Activated naive CD8-positive, alpha-beta T cell (primary cell): Measurements from ENCODE around the gene HMOX1.
A peak's percentile ranks its signal among the peaks of the same experiment; 100 is the strongest.
"Not testable (repeated sequence)": the region's sequence is repeated elsewhere in the genome, so short reads cannot be mapped to it uniquely, and the experiment has no call there.

ENCODE experiments used
- H3K27ac Mint-ChIP-seq: one replicate; pipeline ENCODE4 v1.8.0; 2021; ENCODE audit warnings: mixed read lengths
- H3K27me3 Mint-ChIP-seq: one replicate; pipeline ENCODE4 v1.8.0; 2021; ENCODE audit warnings: mixed read lengths
- H3K36me3 Mint-ChIP-seq: one replicate; pipeline ENCODE4 v1.8.0; 2021; ENCODE audit warnings: mixed read lengths
- H3K4me1 Mint-ChIP-seq: one replicate; pipeline ENCODE4 v1.8.0; 2021; ENCODE audit warnings: low read depth, mixed read lengths
- H3K4me3 Mint-ChIP-seq: one replicate; pipeline ENCODE4 v1.8.0; 2021; ENCODE audit warnings: mild to moderate bottlenecking, mixed read lengths
- H3K9me3 Mint-ChIP-seq: one replicate; pipeline ENCODE4 v1.8.0; 2021; ENCODE audit warnings: low read depth, mixed read lengths

Gene HMOX1

GRCh38 chr22:35384527-35384926, 3.6 kb downstream of the HMOX1 start:
- H3K27ac Mint-ChIP-seq, result no peak overlapping the region
- H3K4me1 Mint-ChIP-seq, result peaks cover 6% of the 10 kb centered on the region
- peaks cover 23% of the 10 kb centered on the region for H3K27me3 Mint-ChIP-seq
- no peaks in the 10 kb centered on the region for H3K9me3 Mint-ChIP-seq
- H3K36me3 Mint-ChIP-seq, result no peaks in the 10 kb centered on the region
- H3K4me3 Mint-ChIP-seq, result no peak overlapping the region

GRCh38 chr22:35384975-35385588, 4.2 kb downstream of the HMOX1 start:
- peaks cover 21% of the 10 kb centered on the region for H3K27me3 Mint-ChIP-seq

GRCh38 chr22:35386670-35387288, 5.9 kb downstream of the HMOX1 start:
- Mint-ChIP-seq H3K36me3 (no peaks in the 10 kb centered on the region), H3K27ac (no peak overlapping the region)

More at GRCh38 chr22:35384975-35385588, 4.2 kb downstream of the HMOX1 start:
- H3K9me3 Mint-ChIP-seq, result no peaks in the 10 kb centered on the region
- H3K27ac Mint-ChIP-seq, result no peak overlapping the region
- no peaks in the 10 kb centered on the region for H3K36me3 Mint-ChIP-seq
- no peak overlapping the region for H3K4me3 Mint-ChIP-seq
- H3K4me1 Mint-ChIP-seq, result peaks cover 6% of the 10 kb centered on the region

GRCh38 chr22:35390933-35391332, 10.0 kb downstream of the HMOX1 start:
- H3K9me3 Mint-ChIP-seq, result no peaks in the 10 kb centered on the region
- no peak overlapping the region for H3K27ac Mint-ChIP-seq
- no peak overlapping the region for H3K4me3 Mint-ChIP-seq
- no peaks in the 10 kb centered on the region for H3K36me3 Mint-ChIP-seq
- H3K27me3 Mint-ChIP-seq, result peaks cover 1% of the 10 kb centered on the region
- no peaks in the 10 kb centered on the region for H3K4me1 Mint-ChIP-seq

More at GRCh38 chr22:35386670-35387288, 5.9 kb downstream of the HMOX1 start:
- Mint-ChIP-seq H3K4me1 (peaks cover under 1% of the 10 kb centered on the region), H3K4me3 (no peak overlapping the region), H3K9me3 (no peaks in the 10 kb centered on the region), H3K27me3 (peaks cover 19% of the 10 kb centered on the region)

- H3K27ac Mint-ChIP-seq, result no peak overlapping the region
- no peaks in the 10 kb centered on the region for H3K4me1 Mint-ChIP-seq
- no peaks in the 10 kb centered on the region for H3K36me3 Mint-ChIP-seq
- H3K9me3 Mint-ChIP-seq, result no peaks in the 10 kb centered on the region
- no peaks in the 10 kb centered on the region for H3K27me3 Mint-ChIP-seq
- no peak overlapping the region for H3K4me3 Mint-ChIP-seq
These were observed 11.5 kb downstream of the HMOX1 start for GRCh38 chr22:35392357-35392756.

- no peak overlapping the region for H3K27ac Mint-ChIP-seq
These were observed 12.5 kb downstream of the HMOX1 start for GRCh38 chr22:35393116-35394010.

GRCh38 chr22:35394011-35394312, 13.1 kb downstream of the HMOX1 start:
- Mint-ChIP-seq H3K27me3 (no peaks in the 10 kb centered on the region), H3K4me3 (no peak overlapping the region), H3K9me3 (no peaks in the 10 kb centered on the region), H3K4me1 (no peaks in the 10 kb centered on the region), H3K27ac (no peak overlapping the region), H3K36me3 (no peaks in the 10 kb centered on the region)

More at GRCh38 chr22:35393116-35394010, 12.5 kb downstream of the HMOX1 start:
- Mint-ChIP-seq H3K4me1 (no peaks in the 10 kb centered on the region), H3K4me3 (no peak overlapping the region), H3K27me3 (no peaks in the 10 kb centered on the region), H3K36me3 (no peaks in the 10 kb centered on the region), H3K9me3 (no peaks in the 10 kb centered on the region)

GRCh38 chr22:35394810-35395563, 14.1 kb downstream of the HMOX1 start:
- Mint-ChIP-seq H3K27me3 (no peaks in the 10 kb centered on the region), H3K4me3 (no peak overlapping the region), H3K36me3 (no peaks in the 10 kb centered on the region), H3K4me1 (peaks cover 6% of the 10 kb centered on the region), H3K27ac (no peak overlapping the region), H3K9me3 (no peaks in the 10 kb centered on the region)

GRCh38 chr22:35396622-35397021, 15.7 kb downstream of the HMOX1 start:
- not testable (repeated sequence) for H3K36me3 Mint-ChIP-seq, H3K27me3 Mint-ChIP-seq, H3K4me3 Mint-ChIP-seq, H3K9me3 Mint-ChIP-seq, H3K27ac Mint-ChIP-seq
- H3K4me1 Mint-ChIP-seq, result peaks cover 14% of the 10 kb centered on the region

- peaks cover 6% of the 10 kb centered on the region for H3K36me3 Mint-ChIP-seq
- H3K9me3 Mint-ChIP-seq, result no peaks in the 10 kb centered on the region
- H3K4me1 Mint-ChIP-seq, result peaks cover 14% of the 10 kb centered on the region
- no peaks in the 10 kb centered on the region for H3K27me3 Mint-ChIP-seq
- no peak overlapping the region for H3K27ac Mint-ChIP-seq
- no peak overlapping the region for H3K4me3 Mint-ChIP-seq
These were observed 16.4 kb downstream of the HMOX1 start for GRCh38 chr22:35397095-35397904.

- peaks cover 9% of the 10 kb centered on the region for H3K36me3 Mint-ChIP-seq
- H3K4me3 Mint-ChIP-seq, result peak overlapping the region; percentile 99
- no peaks in the 10 kb centered on the region for H3K9me3 Mint-ChIP-seq
- no peaks in the 10 kb centered on the region for H3K27me3 Mint-ChIP-seq
- H3K27ac Mint-ChIP-seq, result peak overlapping the region; percentile 99
- H3K4me1 Mint-ChIP-seq, result peaks cover 19% of the 10 kb centered on the region
These were observed 17.7 kb downstream of the HMOX1 start for GRCh38 chr22:35398591-35398973.

GRCh38 chr22:35399114-35399677, 18.3 kb downstream of the HMOX1 start:
- H3K9me3 Mint-ChIP-seq, result no peaks in the 10 kb centered on the region
- peaks cover 9% of the 10 kb centered on the region for H3K36me3 Mint-ChIP-seq
- H3K27ac Mint-ChIP-seq, result peak overlapping the region; percentile 99
- H3K27me3 Mint-ChIP-seq, result no peaks in the 10 kb centered on the region
- peak overlapping the region; percentile 99 for H3K4me3 Mint-ChIP-seq
- peaks cover 19% of the 10 kb centered on the region for H3K4me1 Mint-ChIP-seq

- Mint-ChIP-seq H3K27me3 (no peaks in the 10 kb centered on the region), H3K4me1 (peaks cover 19% of the 10 kb centered on the region), H3K4me3 (peak within 1 kb of the TSS; percentile 99), H3K27ac (peak within 1 kb of the TSS; percentile 99), H3K9me3 (no peaks in the 10 kb centered on the region), H3K36me3 (peaks cover 14% of the 10 kb centered on the region)
These were observed 19.0 kb downstream of the HMOX1 start, which contains the start of gene MCM5 for GRCh38 chr22:35399678-35400500. MCM5 (plus strand) TSS chr22:35400140; CDS start chr22:35400439, 299 bp downstream.
